Muscle layer of colon (tissue), 2 donors: ENCODE results near the gene RHBDD1.

Experiments used
- H3K27ac ChIP-seq: one replicate; pipeline ENCODE4 v1.7.0; 2013; ENCODE audit warnings: low read depth, mild to moderate bottlenecking, low read length, moderate library complexity
- H3K27me3 ChIP-seq, 2 donors: one replicate each; pipeline ENCODE4 v1.7.0; 2013; ENCODE audit warnings: low read length in 2 of 2, mild to moderate bottlenecking in 2 of 2; ENCODE audit not compliant: insufficient read depth in 2 of 2, control insufficient read depth in 1 of 2
- H3K36me3 ChIP-seq: one replicate; pipeline ENCODE4 v1.7.0; 2013; ENCODE audit warnings: mild to moderate bottlenecking, low read length; ENCODE audit not compliant: insufficient read depth
- H3K4me1 ChIP-seq: one replicate; pipeline ENCODE4 v1.7.0; 2013; ENCODE audit warnings: mild to moderate bottlenecking, low read length; ENCODE audit not compliant: insufficient read depth
- H3K4me3 ChIP-seq, 2 donors: one replicate each; pipeline ENCODE4 v1.7.0; 2013; ENCODE audit warnings: low read length in 2 of 2, low read depth in 1 of 2, mild to moderate bottlenecking in 1 of 2, moderate library complexity in 1 of 2
- H3K9ac ChIP-seq: one replicate; pipeline ENCODE4 v1.7.0; 2013; ENCODE audit warnings: low read length
- H3K9me3 ChIP-seq: one replicate; pipeline ENCODE4 v1.7.0; 2013; ENCODE audit warnings: mild to moderate bottlenecking, low read length
- donor health status: abdominal sarcoma.
- donor health status: Adenocarcinoma of cecum.

RHBDD1 gene

GRCh38 chr2:226849349-226849748 lies 13.5 kb downstream of the RHBDD1 start:
- no peaks in the 10 kb centered on the region for H3K9me3 ChIP-seq
- H3K27me3 ChIP-seq: no peaks in the 10 kb centered on the region
- peaks cover 6% of the 10 kb centered on the region for H3K4me1 ChIP-seq
- H3K36me3 ChIP-seq: no peaks in the 10 kb centered on the region
- H3K27ac ChIP-seq: no peak overlapping the region
- H3K4me3 ChIP-seq: no peak overlapping the region
- no peak overlapping the region for H3K9ac ChIP-seq

GRCh38 chr2:226850024-226850423 lies 14.2 kb downstream of the RHBDD1 start:
- Histone ChIP-seq H3K36me3 (no peaks in the 10 kb centered on the region), H3K27me3 (no peaks in the 10 kb centered on the region), H3K9me3 (no peaks in the 10 kb centered on the region), H3K27ac (no peak overlapping the region), H3K9ac (no peak overlapping the region), H3K4me3 (no peak overlapping the region), H3K4me1 (peaks cover 6% of the 10 kb centered on the region)

DNA sequence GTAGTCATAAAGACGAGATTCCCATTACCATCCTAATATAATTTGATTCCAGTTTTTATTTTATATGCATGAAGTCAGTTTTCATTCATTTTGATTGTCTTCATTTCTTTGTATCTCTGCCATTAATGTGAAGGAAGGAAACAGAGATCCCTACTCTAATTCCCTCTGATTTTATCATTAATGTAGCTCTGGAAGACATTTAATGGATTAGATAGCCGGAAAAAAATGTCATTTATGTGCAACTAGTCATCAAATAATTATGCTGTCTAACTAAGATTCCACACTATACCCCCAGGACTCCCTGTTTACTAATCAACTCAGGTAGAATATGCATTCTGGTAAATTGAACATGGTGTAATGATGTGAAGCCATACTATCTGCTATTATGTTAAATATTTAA lies 19.9 kb downstream of the RHBDD1 start:
- H3K36me3 ChIP-seq: no peaks in the 10 kb centered on the region
- H3K27me3 ChIP-seq: no peaks in the 10 kb centered on the region
- no peak overlapping the region for H3K9ac ChIP-seq
- H3K4me1 ChIP-seq: no peaks in the 10 kb centered on the region
- H3K4me3 ChIP-seq: no peak overlapping the region
- H3K27ac ChIP-seq: no peak overlapping the region
- H3K9me3 ChIP-seq: no peaks in the 10 kb centered on the region

DNA sequence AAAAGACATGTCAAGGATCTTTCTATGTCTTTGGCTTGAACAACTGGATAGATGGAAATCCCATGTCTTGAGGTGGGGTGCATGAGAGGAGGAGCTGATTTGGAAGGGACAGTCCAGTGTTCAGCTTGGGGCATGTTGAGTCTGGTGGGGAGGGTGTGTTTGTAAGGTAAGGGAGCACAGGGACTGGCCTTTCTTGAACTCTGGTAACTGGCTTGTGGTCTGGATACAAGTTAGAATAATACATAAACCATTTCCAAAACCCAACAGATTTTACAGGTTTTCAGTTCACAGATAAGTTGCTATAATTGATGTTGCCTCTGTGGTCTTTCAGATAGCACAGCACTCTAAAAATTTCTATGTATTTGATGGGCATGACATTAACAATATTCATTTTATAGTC lies 24.2 kb downstream of the RHBDD1 start:
- Histone ChIP-seq H3K27me3 (no peaks in the 10 kb centered on the region), H3K4me1 (peaks cover 12% of the 10 kb centered on the region), H3K36me3 (peaks cover 5% of the 10 kb centered on the region), H3K4me3 (no peak overlapping the region), H3K27ac (no peak overlapping the region), H3K9me3 (no peaks in the 10 kb centered on the region), H3K9ac (no peak overlapping the region)

DNA sequence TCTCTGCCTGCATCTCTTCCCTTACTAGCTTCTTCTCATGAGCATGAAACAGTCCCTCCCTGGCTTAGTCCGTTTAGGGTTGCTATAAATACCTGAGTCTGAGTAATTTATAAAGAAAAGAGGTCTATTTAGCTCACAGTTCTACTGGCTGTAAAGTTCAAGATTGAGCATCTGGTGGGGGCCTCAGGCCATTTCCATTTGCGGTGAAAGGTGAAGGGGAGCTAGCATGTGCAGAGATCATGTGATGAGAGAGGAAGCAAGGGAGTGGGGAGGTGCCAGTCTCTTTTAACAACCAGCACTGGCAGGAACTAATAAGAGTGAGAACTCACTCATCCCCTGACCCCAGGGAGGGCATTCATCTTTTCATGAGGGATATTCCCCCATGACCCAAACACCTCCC lies 26.8 kb downstream of the RHBDD1 start:
- H3K27ac ChIP-seq: no peak overlapping the region

GRCh38 chr2:226865273-226865672 lies 29.4 kb downstream of the RHBDD1 start:
- Histone ChIP-seq H3K4me1 (peaks cover 12% of the 10 kb centered on the region), H3K9me3 (no peaks in the 10 kb centered on the region), H3K4me3 (no peak overlapping the region), H3K27ac (no peak overlapping the region), H3K9ac (no peak overlapping the region), H3K36me3 (peaks cover 22% of the 10 kb centered on the region), H3K27me3 (no peaks in the 10 kb centered on the region)

More for the DNA sequence above, 26.8 kb downstream of the RHBDD1 start:
- H3K27me3 ChIP-seq: no peaks in the 10 kb centered on the region
- no peak overlapping the region for H3K4me3 ChIP-seq
- H3K9me3 ChIP-seq: no peaks in the 10 kb centered on the region
- H3K4me1 ChIP-seq: peaks cover 12% of the 10 kb centered on the region
- peaks cover 9% of the 10 kb centered on the region for H3K36me3 ChIP-seq
- H3K9ac ChIP-seq: no peak overlapping the region

DNA sequence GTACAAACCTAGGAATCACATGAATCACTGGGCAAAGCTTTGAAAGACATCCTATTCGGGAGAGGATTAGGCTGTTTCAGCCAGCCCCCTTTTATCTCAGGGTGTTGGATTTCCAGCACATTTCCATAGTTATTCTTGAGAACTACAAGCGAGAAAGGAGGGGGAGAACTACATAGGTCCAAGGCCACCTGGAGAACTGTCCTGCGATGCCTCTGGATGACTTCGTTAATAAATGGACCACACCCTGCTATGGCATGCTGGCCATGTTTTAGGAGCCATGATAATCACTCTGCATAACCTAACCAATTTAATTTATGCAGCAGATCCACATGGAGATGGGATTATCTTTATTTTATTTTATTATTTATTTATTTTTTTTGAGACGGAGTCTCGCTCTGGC lies 29.9 kb downstream of the RHBDD1 start:
- H3K27me3 ChIP-seq: no peaks in the 10 kb centered on the region
- no peak overlapping the region for H3K27ac ChIP-seq
- peaks cover 12% of the 10 kb centered on the region for H3K4me1 ChIP-seq
- no peaks in the 10 kb centered on the region for H3K9me3 ChIP-seq
- no peak overlapping the region for H3K9ac ChIP-seq
- peaks cover 22% of the 10 kb centered on the region for H3K36me3 ChIP-seq
- no peak overlapping the region for H3K4me3 ChIP-seq

DNA sequence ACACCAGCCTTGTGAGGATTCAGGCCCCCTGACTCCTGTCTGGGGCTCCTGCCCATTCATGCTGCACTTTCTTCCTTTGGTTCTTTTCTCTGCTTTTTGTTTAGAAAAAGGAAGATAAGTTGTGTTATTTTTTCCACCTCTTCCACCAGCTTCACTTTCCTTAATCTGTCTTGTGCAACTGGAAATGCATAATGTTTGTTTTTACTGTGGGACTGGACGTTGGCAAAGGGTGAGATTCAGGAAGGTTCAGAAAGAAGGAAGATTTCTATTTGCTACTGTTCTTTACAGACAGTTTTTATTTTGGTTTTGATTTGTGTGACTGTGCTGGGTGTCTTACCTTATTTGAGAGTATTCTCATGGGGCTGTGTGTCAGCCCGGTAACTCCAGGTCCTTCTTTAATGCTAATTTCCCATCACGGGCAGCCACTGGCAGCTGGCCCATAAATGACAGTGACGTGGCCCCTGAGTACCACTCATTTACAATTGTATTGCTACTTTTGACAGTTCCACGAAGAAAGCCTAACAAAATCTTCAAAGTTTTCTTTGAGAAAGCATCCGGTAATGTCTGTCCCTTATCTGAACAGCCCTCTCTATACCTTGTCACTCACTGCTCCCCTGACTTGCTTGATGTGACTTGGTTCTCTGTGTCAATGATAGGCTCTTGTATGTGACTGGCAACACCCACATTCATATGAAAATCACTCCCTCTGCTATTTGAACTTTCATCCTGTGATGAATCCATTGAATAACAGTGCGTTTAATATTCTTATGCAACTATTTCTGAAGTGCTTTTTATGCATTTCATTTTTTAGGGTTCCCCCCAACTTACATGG lies 32.7 kb downstream of the RHBDD1 start:
- Histone ChIP-seq H3K27me3 (no peaks in the 10 kb centered on the region), H3K36me3 (peaks cover 22% of the 10 kb centered on the region), H3K9me3 (no peaks in the 10 kb centered on the region), H3K27ac (no peak overlapping the region), H3K4me1 (no peaks in the 10 kb centered on the region), H3K4me3 (no peak overlapping the region), H3K9ac (no peak overlapping the region)

DNA sequence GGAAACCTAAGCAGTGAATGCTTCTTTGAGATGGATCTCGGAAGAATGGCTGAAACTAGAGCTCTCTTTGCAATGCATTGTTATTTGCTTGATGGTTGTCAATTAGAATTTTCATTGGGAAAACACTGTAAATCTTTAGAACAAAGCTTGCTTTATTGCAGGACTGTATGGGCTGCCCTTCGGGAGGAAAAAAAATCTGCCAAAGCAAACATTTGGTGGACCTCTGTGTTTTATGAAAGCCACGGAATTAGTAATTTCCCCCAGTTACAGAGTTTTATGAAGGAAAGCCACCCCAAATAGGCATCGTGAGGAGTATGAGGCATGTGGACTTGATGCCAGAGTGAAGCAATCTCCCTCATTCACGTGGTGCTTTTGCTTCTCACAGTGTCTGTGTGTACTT lies 33.5 kb downstream of the RHBDD1 start:
- Histone ChIP-seq H3K4me1 (no peaks in the 10 kb centered on the region), H3K27ac (no peak overlapping the region), H3K36me3 (peaks cover 22% of the 10 kb centered on the region), H3K9ac (no peak overlapping the region), H3K9me3 (no peaks in the 10 kb centered on the region), H3K27me3 (no peaks in the 10 kb centered on the region), H3K4me3 (no peak overlapping the region)

DNA sequence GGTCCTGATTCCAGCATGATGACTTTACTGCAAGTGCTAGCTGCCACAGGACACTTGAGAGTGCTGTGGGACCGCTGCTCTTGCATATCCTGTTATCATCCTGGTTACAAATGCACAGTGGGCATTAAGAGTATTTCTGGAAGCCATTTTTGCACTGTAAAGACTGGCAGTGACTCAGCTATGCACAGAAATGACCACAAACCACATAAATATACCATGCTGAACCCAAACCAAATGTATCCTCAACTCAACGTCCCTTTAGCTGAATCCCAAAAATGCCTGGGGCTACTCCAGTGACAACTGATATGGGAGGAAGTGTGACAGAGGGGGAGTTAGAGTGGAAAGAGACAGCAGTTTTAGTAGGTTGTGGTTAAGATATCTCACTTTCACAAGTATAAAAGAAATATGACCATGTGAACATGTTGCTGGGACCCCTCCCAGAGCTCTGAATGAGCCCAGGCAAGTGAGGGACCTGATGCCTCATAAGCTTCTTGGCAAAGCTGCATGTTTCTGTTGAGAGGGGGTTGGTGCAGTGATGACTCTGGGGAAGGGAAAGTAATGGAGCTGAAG lies 37.3 kb downstream of the RHBDD1 start:
- Histone ChIP-seq H3K4me1 (no peaks in the 10 kb centered on the region), H3K4me3 (no peak overlapping the region), H3K36me3 (peaks cover 9% of the 10 kb centered on the region), H3K27me3 (no peaks in the 10 kb centered on the region), H3K9me3 (no peaks in the 10 kb centered on the region), H3K9ac (no peak overlapping the region), H3K27ac (no peak overlapping the region)

DNA sequence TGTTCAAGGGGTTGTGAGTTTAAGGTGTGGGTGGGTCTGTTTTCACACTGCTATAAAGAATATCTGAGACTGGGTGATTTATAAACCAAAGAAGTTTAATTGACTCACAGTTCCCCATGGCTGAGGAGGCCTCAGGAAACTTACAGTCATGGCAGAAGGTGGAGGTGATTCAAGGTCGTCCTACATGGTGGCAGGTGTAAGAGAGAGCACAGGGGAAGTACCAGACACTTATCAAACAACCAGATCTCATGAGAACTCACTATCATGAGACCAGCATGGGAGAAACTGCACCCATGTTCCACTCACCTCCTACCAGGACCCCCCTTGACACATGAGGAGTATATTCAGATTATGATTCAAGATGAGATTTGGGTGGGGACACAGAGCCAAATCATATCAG lies 38.0 kb downstream of the RHBDD1 start:
- H3K27ac ChIP-seq: no peak overlapping the region
- no peaks in the 10 kb centered on the region for H3K9me3 ChIP-seq
- no peak overlapping the region for H3K4me3 ChIP-seq
- no peaks in the 10 kb centered on the region for H3K27me3 ChIP-seq
- H3K4me1 ChIP-seq: peaks cover 5% of the 10 kb centered on the region
- no peak overlapping the region for H3K9ac ChIP-seq
- H3K36me3 ChIP-seq: peaks cover 4% of the 10 kb centered on the region

DNA sequence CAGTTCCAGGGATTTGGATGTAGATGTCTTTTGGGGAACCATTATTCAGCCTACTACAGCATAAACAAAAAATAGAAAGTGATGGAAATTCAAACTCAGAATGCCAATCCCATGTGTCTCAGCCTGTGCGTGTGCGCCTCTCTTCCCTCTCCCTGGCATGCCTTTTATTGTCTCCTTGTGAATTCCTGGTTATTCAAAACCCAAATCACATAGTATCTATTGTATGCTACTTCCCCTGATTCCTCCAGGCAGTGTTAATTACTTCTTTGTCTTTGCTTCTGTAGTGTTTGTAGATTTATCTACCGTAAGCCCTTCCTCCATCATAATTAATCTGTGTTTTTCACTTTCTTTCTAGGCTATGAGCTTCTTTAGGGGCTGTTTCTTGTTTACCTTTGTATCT lies 38.9 kb downstream of the RHBDD1 start:
- H3K27ac ChIP-seq: no peak overlapping the region
- H3K4me1 ChIP-seq: peaks cover 9% of the 10 kb centered on the region
- no peak overlapping the region for H3K9ac ChIP-seq
- H3K27me3 ChIP-seq: no peaks in the 10 kb centered on the region
- H3K9me3 ChIP-seq: no peaks in the 10 kb centered on the region
- peaks cover 1% of the 10 kb centered on the region for H3K36me3 ChIP-seq
- no peak overlapping the region for H3K4me3 ChIP-seq
